ENCODE data around the gene CDRT4.

CDRT4 gene

DNA sequence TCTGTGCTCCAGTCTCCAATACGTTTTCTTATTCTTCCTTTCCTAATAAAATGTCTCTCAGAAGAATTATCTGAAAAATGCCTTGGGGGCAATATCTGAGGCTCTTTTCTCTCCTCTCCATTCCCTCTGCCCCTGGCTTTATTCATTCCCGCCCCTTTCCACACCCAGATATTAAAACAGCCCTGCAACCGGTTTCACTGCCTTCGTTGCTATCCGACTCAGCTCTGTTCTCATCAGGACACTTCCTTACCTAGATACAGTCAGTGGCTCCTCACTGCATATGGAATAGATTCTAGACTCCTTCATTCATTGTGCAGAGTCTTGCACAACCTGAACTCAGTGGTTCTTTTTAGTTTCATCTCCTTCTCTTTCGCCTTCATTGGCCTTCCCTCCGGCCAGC is 74.0 kb downstream of the CDRT4 start:
- DNase-seq (no peak), ATAC-seq (no peak)

DNA sequence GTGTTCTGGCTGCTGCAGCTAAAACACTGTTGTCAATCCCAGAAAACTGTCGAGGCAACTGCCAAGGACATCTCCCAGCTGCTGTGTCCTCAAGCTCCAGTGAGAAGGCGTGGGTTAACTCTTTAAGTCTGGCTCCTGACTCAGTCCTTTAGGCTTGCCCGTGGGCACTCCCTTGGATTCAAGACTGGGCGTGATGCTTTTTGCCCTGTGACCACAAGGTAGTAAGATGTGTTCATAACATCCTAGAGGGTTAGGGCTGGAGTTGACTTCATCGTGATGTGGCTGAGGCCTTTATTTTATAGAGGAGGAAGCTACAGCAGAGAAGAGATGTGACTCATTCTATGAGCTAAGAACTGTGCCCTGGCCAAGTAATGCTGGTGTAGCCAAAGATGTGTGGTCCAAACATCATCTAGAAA is 75.1 kb downstream of the CDRT4 start:
- ATAC-seq (no peak), DNase-seq (no peak)

DNA sequence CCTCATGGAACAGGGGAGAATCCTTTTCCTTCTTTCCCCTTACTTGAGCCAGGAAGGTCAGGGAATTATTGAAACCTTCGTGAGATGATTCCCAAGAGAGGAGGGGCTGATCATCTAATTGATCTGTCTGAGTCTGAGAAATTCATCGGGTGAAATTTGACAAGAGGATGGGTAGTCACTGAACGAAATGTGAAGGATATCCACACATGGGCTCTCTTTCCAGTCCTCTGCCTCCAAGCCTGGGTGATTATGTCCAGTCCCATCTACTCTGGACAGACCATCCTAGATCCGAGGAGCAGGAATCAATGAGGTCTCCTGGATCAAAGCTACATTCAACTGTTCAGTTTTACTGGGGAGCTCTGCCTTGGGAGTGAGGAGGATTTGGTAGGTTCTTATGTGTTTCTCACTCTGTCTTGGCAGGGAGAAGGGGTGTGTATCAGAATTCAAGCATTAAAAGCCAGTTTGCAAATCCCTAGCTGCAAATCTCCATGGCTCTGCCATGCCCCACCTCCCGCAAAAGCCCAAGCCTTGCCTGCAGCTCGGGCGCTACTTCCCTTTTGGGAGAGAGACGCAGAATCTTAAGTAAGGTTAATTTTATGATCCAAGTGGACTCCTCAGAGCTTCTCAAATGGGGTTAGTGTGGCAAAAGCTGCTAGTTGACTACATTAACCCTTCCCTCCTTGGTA is 78.9 kb downstream of the CDRT4 start:
- DNase-seq (no peak), ATAC-seq (no peak)

DNA sequence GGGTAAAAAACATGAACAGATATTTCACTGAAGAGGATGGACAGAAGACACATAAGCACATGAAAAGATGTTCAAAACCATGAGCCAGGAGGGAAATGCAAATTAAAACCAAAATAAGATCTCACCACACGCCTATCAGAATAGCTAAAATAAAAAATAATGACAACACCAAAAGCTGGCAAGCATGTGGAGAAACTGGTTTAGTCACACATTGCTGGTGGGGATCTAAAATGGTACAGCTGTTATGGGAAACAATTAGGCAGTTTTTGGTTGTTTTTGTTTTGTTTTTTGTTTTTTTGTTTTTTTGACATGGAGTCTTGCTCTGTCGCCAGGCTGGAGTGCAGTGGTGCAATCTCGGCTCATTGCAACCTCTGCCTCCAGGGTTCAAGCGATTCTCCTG is 81.3 kb downstream of the CDRT4 start:
- no peak for ATAC-seq
- DNase-seq = no peak
